Fibroblast of lung (primary cell): Measurements from ENCODE around the gene BCAS3. TPM values are rescaled to one million over a fixed set of nuclear protein-coding genes. Genes with fewer than 3 reads are reported as not detected.

ENCODE experiments used
- DNase-seq, 2 donors: peaks; one replicate each; pipeline versions ENCODE4 v3.0.0 to v3.0.0-alpha.2; 2010; ENCODE audit warnings: low read depth in 2 of 2
- H2AFZ ChIP-seq: 2 replicates; pipeline ENCODE4 v1.5.1; 2012; ENCODE audit warnings: low read length, control low read depth, inconsistent platforms
- H3K27ac ChIP-seq: 2 replicates; pipeline ENCODE4 v1.5.1; 2011; ENCODE audit warnings: low read length, control low read depth; ENCODE audit not compliant: insufficient read depth
- H3K27me3 ChIP-seq: 2 replicates; pipeline ENCODE4 v1.5.1; 2011; ENCODE audit warnings: mild to moderate bottlenecking, low read length; ENCODE audit not compliant: control insufficient read depth, insufficient read depth
- H3K36me3 ChIP-seq: 2 replicates; pipeline ENCODE4 v1.5.1; 2011; ENCODE audit warnings: low read length; ENCODE audit not compliant: control insufficient read depth, insufficient read depth
- H3K4me1 ChIP-seq: 2 replicates; pipeline ENCODE4 v1.5.1; 2011; ENCODE audit warnings: low read length; ENCODE audit not compliant: control insufficient read depth, insufficient read depth; ENCODE audit errors: extremely low read depth
- H3K4me2 ChIP-seq: 2 replicates; pipeline ENCODE4 v1.5.1; 2011; ENCODE audit warnings: low read length, control low read depth; ENCODE audit not compliant: insufficient read depth; ENCODE audit errors: extremely low read depth
- H3K4me3 ChIP-seq, 4 experiments: fragments of 200-600 bp in 1 of 4; sonication (generic) in 1 of 4; replicated peaks in 1 of 4; 2 replicates each; pipeline ENCODE4 v1.5.1; 2011 to 2016; ENCODE audit warnings: low read length in 4 of 4, low read depth in 3 of 4, mild to moderate bottlenecking in 3 of 4, control low read depth in 2 of 4, inconsistent platforms in 1 of 4, mixed read lengths in 1 of 4; ENCODE audit not compliant: insufficient read depth in 1 of 4; ENCODE audit errors: control extremely low read depth in 1 of 4
- H3K79me2 ChIP-seq: 2 replicates; pipeline ENCODE4 v1.5.1; 2012; ENCODE audit warnings: mild to moderate bottlenecking, low read length, inconsistent platforms; ENCODE audit not compliant: control insufficient read depth, insufficient read depth
- H3K9ac ChIP-seq: 2 replicates; pipeline ENCODE4 v1.5.1; 2011; ENCODE audit warnings: mild to moderate bottlenecking, low read length, control low read depth; ENCODE audit not compliant: insufficient read depth
- H3K9me3 ChIP-seq: 2 replicates; pipeline ENCODE4 v1.5.1; 2012; ENCODE audit warnings: low read depth, low read length; ENCODE audit not compliant: control insufficient read depth, insufficient read depth
- H4K20me1 ChIP-seq: 2 replicates; pipeline ENCODE4 v1.5.1; 2011; ENCODE audit warnings: low read length; ENCODE audit not compliant: control insufficient read depth, insufficient read depth; ENCODE audit errors: extremely low read depth
- EZH2 ChIP-seq: IDR thresholded peaks from 2 replicates; pipeline ENCODE4 v1.5.1; 2012; ENCODE audit warnings: low read length, control low read depth, mild to moderate bottlenecking; ENCODE audit errors: missing control alignments
- polyA plus RNA-seq, 2 donors: library from polyadenylated mRNA; depleted of rRNA in 1 of 2; stranded (reverse) in 1 of 2; unstranded in 1 of 2; fragments of >200 nt; gene quantifications; 2 replicates each; pipeline ENCODE4 v1.2.1, GENCODE V29; 2011 to 2012; ENCODE audit warnings: missing spikeins in 1 of 2
- total RNA-seq: library from RNA; depleted of rRNA; stranded (reverse); fragments of >200 nt; gene quantifications from 2 replicates; pipeline ENCODE4 v1.2.1, GENCODE V29; 2014
- TF ChIP-seq, protein P1 (sequence below), 2 donors: IDR thresholded peaks in 1 of 2; conservative IDR thresholded peaks in 1 of 2; 1 replicate in 1 of 2; 2 replicates in 1 of 2; pipeline ENCODE4 v1.5.1; 2011 to 2012; ENCODE audit warnings: low read length in 2 of 2, control low read depth in 1 of 2, inconsistent platforms in 1 of 2, low read depth in 1 of 2, mild to moderate bottlenecking in 1 of 2

The BCAS3 gene
- total and polyA plus RNA-seq, 2 donors (not counting 1 experiment from before 2014, with no cell fraction given) = 9.9 to 43.6 TPM

GRCh38 chr17:61009663-61010062, 332.0 kb downstream of the BCAS3 start:
- Histone ChIP-seq H3K9me3 (no peaks in the 10 kb centered on the region), H3K36me3 (no peaks in the 10 kb centered on the region), H3K9ac (no peak overlapping the region), H3K4me3 (no peak overlapping the region), H3K4me2 (no peak overlapping the region), H3K4me1 (peaks cover 12% of the 10 kb centered on the region), H4K20me1 (no peaks in the 10 kb centered on the region), H3K27me3 (no peaks in the 10 kb centered on the region), H3K79me2 (no peaks in the 10 kb centered on the region), H3K27ac (no peak overlapping the region), H2AFZ (no peak overlapping the region)
- TF ChIP-seq, protein P1, sequence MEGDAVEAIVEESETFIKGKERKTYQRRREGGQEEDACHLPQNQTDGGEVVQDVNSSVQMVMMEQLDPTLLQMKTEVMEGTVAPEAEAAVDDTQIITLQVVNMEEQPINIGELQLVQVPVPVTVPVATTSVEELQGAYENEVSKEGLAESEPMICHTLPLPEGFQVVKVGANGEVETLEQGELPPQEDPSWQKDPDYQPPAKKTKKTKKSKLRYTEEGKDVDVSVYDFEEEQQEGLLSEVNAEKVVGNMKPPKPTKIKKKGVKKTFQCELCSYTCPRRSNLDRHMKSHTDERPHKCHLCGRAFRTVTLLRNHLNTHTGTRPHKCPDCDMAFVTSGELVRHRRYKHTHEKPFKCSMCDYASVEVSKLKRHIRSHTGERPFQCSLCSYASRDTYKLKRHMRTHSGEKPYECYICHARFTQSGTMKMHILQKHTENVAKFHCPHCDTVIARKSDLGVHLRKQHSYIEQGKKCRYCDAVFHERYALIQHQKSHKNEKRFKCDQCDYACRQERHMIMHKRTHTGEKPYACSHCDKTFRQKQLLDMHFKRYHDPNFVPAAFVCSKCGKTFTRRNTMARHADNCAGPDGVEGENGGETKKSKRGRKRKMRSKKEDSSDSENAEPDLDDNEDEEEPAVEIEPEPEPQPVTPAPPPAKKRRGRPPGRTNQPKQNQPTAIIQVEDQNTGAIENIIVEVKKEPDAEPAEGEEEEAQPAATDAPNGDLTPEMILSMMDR (conservative IDR thresholded peaks at IDR 0.05 in 1 of 2, IDR thresholded peaks at IDR 0.05 in 1 of 2; ENCODE audit: low read depth in 1 of 2, low read length in 2 of 2) = no peak
- no peak for TF ChIP-seq EZH2
- peak; percentile 29 to 49 for DNase-seq

GRCh38 chr17:61010661-61011170, 333.1 kb downstream of the BCAS3 start:
- Histone ChIP-seq H3K36me3 (no peaks in the 10 kb centered on the region), H3K27ac (no peak overlapping the region), H3K4me2 (peak overlapping the region; percentile 2)

DNA sequence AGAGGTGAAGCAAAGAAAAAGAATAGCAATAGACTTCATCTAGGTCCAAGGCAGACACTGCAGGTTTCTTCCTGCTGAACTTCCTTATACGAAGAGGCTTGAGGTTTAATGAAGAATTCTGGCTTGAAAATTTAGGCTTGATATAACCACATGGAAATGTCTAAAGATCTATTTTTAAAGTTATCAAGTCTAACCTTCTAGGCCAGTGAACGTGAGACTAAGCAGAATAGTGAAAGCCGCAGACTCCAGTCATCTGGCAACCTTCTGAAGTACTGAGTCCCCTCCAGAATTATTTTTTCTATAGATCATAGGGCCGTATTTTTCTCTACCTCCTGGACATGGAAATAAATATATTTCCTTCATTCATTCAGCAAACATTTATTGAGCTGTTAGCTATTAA, 333.6 kb downstream of the BCAS3 start:
- no peaks in the 10 kb centered on the region for H3K36me3 ChIP-seq
- DNase-seq = no peak
- no peaks in the 10 kb centered on the region for H3K79me2 ChIP-seq
- no peaks in the 10 kb centered on the region for H3K27me3 ChIP-seq
- no peaks in the 10 kb centered on the region for H4K20me1 ChIP-seq
- H3K27ac ChIP-seq = no peak overlapping the region
- H3K4me3 ChIP-seq = no peak overlapping the region
- TF ChIP-seq EZH2 = no peak
- TF ChIP-seq, protein P1 (conservative IDR thresholded peaks at IDR 0.05 in 1 of 2, IDR thresholded peaks at IDR 0.05 in 1 of 2; ENCODE audit: low read depth in 1 of 2, low read length in 2 of 2) = no peak
- no peak overlapping the region for H2AFZ ChIP-seq
- no peak overlapping the region for H3K9ac ChIP-seq
- peak overlapping the region; percentile 2 for H3K4me2 ChIP-seq
- H3K9me3 ChIP-seq = no peaks in the 10 kb centered on the region
- H3K4me1 ChIP-seq = peaks cover 9% of the 10 kb centered on the region

More at GRCh38 chr17:61010661-61011170, 333.1 kb downstream of the BCAS3 start:
- DNase-seq = no peak
- no peaks in the 10 kb centered on the region for H3K9me3 ChIP-seq
- H4K20me1 ChIP-seq = no peaks in the 10 kb centered on the region
- H3K4me1 ChIP-seq = peaks cover 9% of the 10 kb centered on the region
- TF ChIP-seq EZH2 = no peak
- TF ChIP-seq, protein P1 (conservative IDR thresholded peaks at IDR 0.05 in 1 of 2, IDR thresholded peaks at IDR 0.05 in 1 of 2; ENCODE audit: low read depth in 1 of 2, low read length in 2 of 2) = no peak
- no peak overlapping the region for H2AFZ ChIP-seq
- H3K9ac ChIP-seq = no peak overlapping the region
- H3K79me2 ChIP-seq = no peaks in the 10 kb centered on the region
- H3K27me3 ChIP-seq = no peaks in the 10 kb centered on the region
- H3K4me3 ChIP-seq = no peak overlapping the region
